Lung (tissue), 12 donors: ENCODE measurements around the gene SYTL3. TPM values are rescaled to one million over a fixed set of nuclear protein-coding genes. Genes with fewer than 3 reads are reported as not detected.

ENCODE experiments used
- ATAC-seq: fragments of 200-7000 bp; cut with Tn5 transposase; one replicate; pipeline ENCODE4 v1.9.1; 2020; ENCODE audit warnings: moderate number of reproducible peaks; ENCODE audit not compliant: insufficient read depth, low FRiP score
- DNase-seq, 3 donors: peaks; one replicate each; pipeline ENCODE4 v3.0.0-alpha.2; 2013 to 2017
- H3K27ac ChIP-seq, 2 donors: one replicate each; pipeline ENCODE4 v1.5.1; 2013; ENCODE audit warnings: mild to moderate bottlenecking in 2 of 2, moderate library complexity in 2 of 2, control low read depth in 1 of 2, inconsistent platforms in 1 of 2, low read depth in 1 of 2, low read length in 1 of 2
- H3K27me3 ChIP-seq, 3 donors: one replicate each; pipeline ENCODE4 v1.5.1; 2013; ENCODE audit warnings: low read length in 2 of 3; ENCODE audit not compliant: control insufficient read depth in 3 of 3, insufficient read depth in 3 of 3
- H3K36me3 ChIP-seq, 4 donors: one replicate each; pipeline ENCODE4 v1.5.1; 2013; ENCODE audit warnings: low read length in 4 of 4, mild to moderate bottlenecking in 1 of 4, moderate library complexity in 1 of 4; ENCODE audit not compliant: control insufficient read depth in 4 of 4, insufficient read depth in 4 of 4
- H3K4me1 ChIP-seq, 5 donors: one replicate each; pipeline ENCODE4 v1.5.1; 2013; ENCODE audit warnings: low read length in 5 of 5, mild to moderate bottlenecking in 2 of 5, moderate library complexity in 1 of 5; ENCODE audit not compliant: control insufficient read depth in 5 of 5, insufficient read depth in 5 of 5
- H3K4me3 ChIP-seq: one replicate; pipeline ENCODE4 v1.5.1; 2013; ENCODE audit warnings: mild to moderate bottlenecking, control low read depth, moderate library complexity
- H3K9ac ChIP-seq, 2 donors: one replicate each; pipeline ENCODE4 v1.5.1; 2013; ENCODE audit warnings: low read length in 2 of 2, control low read depth in 1 of 2; ENCODE audit not compliant: insufficient read depth in 1 of 2
- H3K9me3 ChIP-seq, 4 donors: one replicate each; pipeline ENCODE4 v1.5.1; 2013; ENCODE audit warnings: low read length in 3 of 4, mild to moderate bottlenecking in 1 of 4, moderate library complexity in 1 of 4; ENCODE audit not compliant: control insufficient read depth in 4 of 4, insufficient read depth in 3 of 4
- WGBS, 2 donors: extraction: QIAGEN DNeasy Blood & Tissue Kit; methylation state at CpG; one replicate each; pipeline ENCODE4 v1.1.7; 2013; 5-methylcytosine and 5-hydroxymethylcytosine counted together
- polyA plus RNA-seq, 2 donors: library from polyadenylated mRNA; stranded (reverse); fragments of 200-250 nt; gene quantifications; one replicate each; pipeline ENCODE4 v1.2.1, GENCODE V29; 2013
- total RNA-seq, 2 donors: library from RNA; depleted of rRNA in 1 of 2; stranded (reverse); fragments of >200 nt in 1 of 2; gene quantifications; one replicate each; pipeline ENCODE4 v1.2.1, GENCODE V29; 2014 to 2021
- TF ChIP-seq, protein P1 (sequence below): IDR thresholded peaks from 2 replicates; pipeline ENCODE4 v1.5.1; 2012; ENCODE audit warnings: mild to moderate bottlenecking; ENCODE audit errors: control extremely low read depth, extremely low read depth
- donor health status: control.
- donor health status: control.
- donor health status: Bipolar disorder and iron deficiency.
- donor health status: healthy.
- donor health status: DM: yes; HTN: yes; CAD: no.

Gene SYTL3
- total and polyA plus RNA-seq, 4 donors, result 6.5 to 20.0 (median 15.6) TPM

DNA sequence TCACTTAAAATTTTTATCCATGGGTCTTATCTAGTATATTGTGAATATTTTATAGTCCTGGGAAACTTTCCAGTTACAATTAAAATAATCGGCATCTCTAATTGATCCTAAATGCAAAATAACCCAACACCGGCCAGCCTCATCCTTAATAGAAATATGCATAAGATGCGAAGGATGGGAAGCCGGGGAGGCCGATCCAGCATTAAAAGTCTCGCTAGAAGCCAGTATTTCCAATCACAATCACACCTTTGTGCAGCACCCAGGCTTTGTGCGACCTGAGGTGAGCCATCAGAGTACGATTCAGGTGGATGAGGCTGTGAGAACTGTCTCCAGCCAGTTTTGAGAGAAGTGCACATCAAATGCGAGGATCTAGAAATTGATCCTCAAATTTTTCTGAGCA, 104.0 kb downstream of the SYTL3 start:
- WGBS, 2 donors, result 87 to 92% methylated on average over 9 of the region's 9 CpGs
- Histone ChIP-seq H3K36me3 (peaks cover 0 to 14% (median 0%) of the 10 kb centered on the region in 4 donors), H3K9ac (no peak overlapping the region), H3K27me3 (no peaks in the 10 kb centered on the region), H3K9me3 (no peaks in the 10 kb centered on the region), H3K4me1 (peaks cover 2 to 26% (median 5%) of the 10 kb centered on the region in 5 donors), H3K4me3 (no peak overlapping the region), H3K27ac (no peak overlapping the region)
- DNase-seq (no peak), ATAC-seq (no peak)
- TF ChIP-seq, protein P1, sequence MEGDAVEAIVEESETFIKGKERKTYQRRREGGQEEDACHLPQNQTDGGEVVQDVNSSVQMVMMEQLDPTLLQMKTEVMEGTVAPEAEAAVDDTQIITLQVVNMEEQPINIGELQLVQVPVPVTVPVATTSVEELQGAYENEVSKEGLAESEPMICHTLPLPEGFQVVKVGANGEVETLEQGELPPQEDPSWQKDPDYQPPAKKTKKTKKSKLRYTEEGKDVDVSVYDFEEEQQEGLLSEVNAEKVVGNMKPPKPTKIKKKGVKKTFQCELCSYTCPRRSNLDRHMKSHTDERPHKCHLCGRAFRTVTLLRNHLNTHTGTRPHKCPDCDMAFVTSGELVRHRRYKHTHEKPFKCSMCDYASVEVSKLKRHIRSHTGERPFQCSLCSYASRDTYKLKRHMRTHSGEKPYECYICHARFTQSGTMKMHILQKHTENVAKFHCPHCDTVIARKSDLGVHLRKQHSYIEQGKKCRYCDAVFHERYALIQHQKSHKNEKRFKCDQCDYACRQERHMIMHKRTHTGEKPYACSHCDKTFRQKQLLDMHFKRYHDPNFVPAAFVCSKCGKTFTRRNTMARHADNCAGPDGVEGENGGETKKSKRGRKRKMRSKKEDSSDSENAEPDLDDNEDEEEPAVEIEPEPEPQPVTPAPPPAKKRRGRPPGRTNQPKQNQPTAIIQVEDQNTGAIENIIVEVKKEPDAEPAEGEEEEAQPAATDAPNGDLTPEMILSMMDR, result no peak

DNA sequence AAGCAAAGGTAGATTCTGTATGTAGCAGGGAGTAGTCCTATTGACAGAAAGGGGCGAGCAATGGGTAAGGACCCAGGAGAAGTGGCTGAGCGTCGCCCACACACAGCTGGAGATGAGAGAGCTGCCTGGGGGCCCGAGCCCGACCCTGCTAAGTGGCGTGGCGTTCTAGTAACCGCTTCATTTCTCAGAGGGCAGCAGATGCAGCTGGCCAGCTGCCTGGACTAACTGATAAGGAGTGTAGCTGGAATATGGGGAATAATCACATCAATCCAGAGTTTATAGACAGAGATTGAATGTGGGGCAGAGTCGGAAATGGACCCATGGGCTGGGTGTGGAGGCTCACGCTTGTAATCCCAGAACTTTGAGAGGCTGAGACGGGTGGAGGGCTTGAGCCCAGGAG, 104.9 kb downstream of the SYTL3 start:
- Histone ChIP-seq H3K4me1 (peaks cover 2 to 26% (median 5%) of the 10 kb centered on the region in 5 donors), H3K27ac (no peak overlapping the region), H3K36me3 (peaks cover 0 to 14% (median 0%) of the 10 kb centered on the region in 4 donors), H3K9ac (no peak overlapping the region), H3K27me3 (no peaks in the 10 kb centered on the region), H3K4me3 (no peak overlapping the region), H3K9me3 (no peaks in the 10 kb centered on the region)
- 89 to 91% methylated on average over 11 of the region's 11 CpGs for WGBS, 2 donors
- TF ChIP-seq, protein P1, result no peak
- DNase-seq, result peak in 1 of 3 donors; percentile 30
- no peak for ATAC-seq

DNA sequence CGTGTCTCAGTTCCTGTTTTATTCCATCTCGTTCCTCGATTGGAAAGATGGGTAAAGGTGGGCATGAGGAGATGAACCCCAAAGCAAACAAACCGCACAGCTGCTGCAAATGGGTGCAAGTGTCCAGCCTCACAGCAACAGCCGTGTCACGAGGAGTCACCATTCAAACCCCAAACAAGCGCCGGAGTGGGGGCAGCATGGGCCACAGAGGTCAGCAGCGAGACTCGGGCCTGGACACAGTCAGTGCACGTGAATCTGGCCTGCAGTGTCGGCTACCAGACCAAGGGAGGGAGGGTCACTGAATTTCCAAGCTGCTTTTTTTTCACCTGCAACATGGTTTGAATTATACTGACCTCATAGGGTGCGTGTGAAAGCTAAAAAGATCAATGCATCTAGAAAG, 105.8 kb downstream of the SYTL3 start:
- no peak for DNase-seq
- no peak for ATAC-seq
- Histone ChIP-seq H3K36me3 (peaks cover 0 to 14% (median 0%) of the 10 kb centered on the region in 4 donors), H3K4me1 (peaks cover 2 to 26% (median 5%) of the 10 kb centered on the region in 5 donors), H3K27ac (no peak overlapping the region), H3K9ac (no peak overlapping the region), H3K27me3 (no peaks in the 10 kb centered on the region), H3K4me3 (no peak overlapping the region), H3K9me3 (no peaks in the 10 kb centered on the region)
- WGBS, 2 donors, result 92 to 96% methylated on average over 13 of the region's 13 CpGs
- TF ChIP-seq, protein P1, result no peak

DNA sequence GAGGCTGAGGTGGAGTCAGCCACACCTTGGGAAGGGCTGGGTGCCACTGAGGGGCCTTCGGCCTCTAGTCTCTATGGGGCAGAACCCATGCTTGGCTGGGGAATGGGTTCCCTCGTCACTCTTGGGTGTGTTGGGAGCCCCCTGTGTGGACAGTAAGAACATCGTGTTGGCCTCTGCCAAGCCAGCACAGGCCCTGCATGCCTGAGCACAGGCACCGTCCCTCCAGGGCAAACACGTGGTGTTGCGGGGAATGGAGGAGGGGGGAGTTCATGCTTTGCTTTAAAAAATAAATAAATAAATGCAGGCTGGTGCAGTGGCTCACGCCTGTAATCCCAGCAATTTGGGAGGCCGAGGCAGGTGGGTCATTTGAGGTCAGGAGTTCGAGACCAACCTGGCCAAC, 106.3 kb downstream of the SYTL3 start:
- H3K27ac ChIP-seq, result no peak overlapping the region
- peaks cover 0 to 14% (median 0%) of the 10 kb centered on the region in 4 donors for H3K36me3 ChIP-seq
- H3K4me1 ChIP-seq, result peaks cover 2 to 26% (median 5%) of the 10 kb centered on the region in 5 donors
- no peaks in the 10 kb centered on the region for H3K9me3 ChIP-seq
- H3K4me3 ChIP-seq, result no peak overlapping the region
- H3K9ac ChIP-seq, result no peak overlapping the region
- no peaks in the 10 kb centered on the region for H3K27me3 ChIP-seq
- TF ChIP-seq, protein P1, result no peak
- 87% methylated on average over 9 of the region's 9 CpGs for WGBS, 2 donors
- no peak for DNase-seq
- no peak for ATAC-seq
